Keratinocyte (primary cell): Measurements from ENCODE around the gene PKNOX1. TPM values are rescaled to one million over a fixed set of nuclear protein-coding genes. Genes with fewer than 3 reads are reported as not detected.

ENCODE experiments used
- DNase-seq: peaks from one replicate; pipeline ENCODE4 v3.0.0-alpha.2; 2011; ENCODE audit warnings: low read depth, missing footprints, low spot score
- FAIRE-seq: peaks from 2 replicates; lab custom pipeline; 2011; peaks lifted over from hg19 to GRCh38; lab: Jason Lieb, UNC
- H2AFZ ChIP-seq: 2 replicates; pipeline ENCODE4 v1.6.0; 2012; ENCODE audit warnings: low read length, control low read depth, inconsistent platforms; ENCODE audit not compliant: control insufficient read depth
- H3K27ac ChIP-seq: 2 replicates; pipeline ENCODE4 v1.5.1; 2011; ENCODE audit warnings: low read length; ENCODE audit not compliant: control insufficient read depth, insufficient read depth
- H3K27me3 ChIP-seq: 3 replicates; pipeline ENCODE4 v1.6.0; 2011; ENCODE audit warnings: low read length; ENCODE audit not compliant: control insufficient read depth, insufficient read depth; ENCODE audit errors: extremely low read depth
- H3K36me3 ChIP-seq, 2 experiments: 2 replicates in 1 of 2; 3 replicates in 1 of 2; pipeline ENCODE4 v1.5.1; 2011; ENCODE audit warnings: low read length in 2 of 2, mild to moderate bottlenecking in 1 of 2; ENCODE audit not compliant: control insufficient read depth in 2 of 2, insufficient read depth in 2 of 2; ENCODE audit errors: extremely low read depth in 1 of 2
- H3K4me1 ChIP-seq: 3 replicates; pipeline ENCODE4 v1.5.1; 2011; ENCODE audit warnings: low read length; ENCODE audit not compliant: control insufficient read depth, insufficient read depth; ENCODE audit errors: extremely low read depth
- H3K4me2 ChIP-seq: 3 replicates; pipeline ENCODE4 v1.6.0; 2011; ENCODE audit warnings: low read depth, low read length; ENCODE audit not compliant: control insufficient read depth, insufficient read depth; ENCODE audit errors: extremely low read depth
- H3K4me3 ChIP-seq, 3 experiments: fragments of 200-600 bp in 1 of 3; sonication (generic) in 1 of 3; 2 replicates in 2 of 3; 3 replicates in 1 of 3; pipeline ENCODE4 v1.5.1; 2011 to 2016; ENCODE audit warnings: low read length in 3 of 3, mild to moderate bottlenecking in 3 of 3, control low read depth in 2 of 3, inconsistent platforms in 1 of 3, low read depth in 1 of 3, mixed read lengths in 1 of 3, mixed run types in 1 of 3, moderate library complexity in 1 of 3; ENCODE audit not compliant: control insufficient read depth in 2 of 3, insufficient read depth in 2 of 3; ENCODE audit errors: extremely low read depth in 1 of 3
- H3K79me2 ChIP-seq: 2 replicates; pipeline ENCODE4 v1.6.0; 2012; ENCODE audit warnings: low read length; ENCODE audit not compliant: control insufficient read depth, insufficient read depth
- H3K9ac ChIP-seq: 3 replicates; pipeline ENCODE4 v1.6.0; 2011; ENCODE audit warnings: low read length; ENCODE audit not compliant: control insufficient read depth, insufficient read depth; ENCODE audit errors: extremely low read depth
- H3K9me1 ChIP-seq: 3 replicates; pipeline ENCODE4 v1.6.0; 2011; ENCODE audit warnings: low read length; ENCODE audit not compliant: control insufficient read depth, insufficient read depth; ENCODE audit errors: extremely low read depth
- H3K9me3 ChIP-seq: 2 replicates; pipeline ENCODE4 v1.5.1; 2012; ENCODE audit warnings: low read depth, low read length; ENCODE audit not compliant: control insufficient read depth
- H4K20me1 ChIP-seq: 3 replicates; pipeline ENCODE4 v1.6.0; 2011; ENCODE audit warnings: low read length; ENCODE audit not compliant: control insufficient read depth, insufficient read depth; ENCODE audit errors: extremely low read depth
- EZH2 ChIP-seq: IDR thresholded peaks from one replicate; pipeline ENCODE4 v1.6.1; 2012; ENCODE audit warnings: inconsistent platforms, mild to moderate bottlenecking, low read length, moderate library complexity
- dilution Hi-C: fragments of 300-500 bp; cut with MboI; formaldehyde crosslinking; loops from one replicate; pipeline ENCODE4 v1.7.0; 2020; ENCODE audit warnings: low sequenced_read_pairs; ENCODE audit not compliant: extremely low pct_ligation_motif_present
- polyA plus RNA-seq, 5 experiments: library from polyadenylated mRNA; depleted of rRNA in 3 of 5; stranded (reverse) in 3 of 5; stranded (forward) in 1 of 5; unstranded in 1 of 5; fragments of >200 nt; gene quantifications; 1 replicate in 1 of 5; 2 replicates in 3 of 5; 3 replicates in 1 of 5; pipeline versions ENCODE4 v1.2.1 to v1.2.3, GENCODE V29; 2011 to 2012; ENCODE audit warnings: missing spikeins in 2 of 5, low read depth in 1 of 5, low replicate concordance in 1 of 5
- TF ChIP-seq, protein P1 (sequence below), 3 experiments: IDR thresholded peaks in 1 of 3; conservative IDR thresholded peaks in 1 of 3; optimal IDR thresholded peaks in 1 of 3; 2 replicates in 2 of 3; 3 replicates in 1 of 3; pipeline versions ENCODE3 to v1.5.1; 2011; ENCODE audit warnings: low read length in 3 of 3, mild to moderate bottlenecking in 3 of 3, moderate library complexity in 2 of 3, control low read depth in 1 of 3, inconsistent platforms in 1 of 3; ENCODE audit not compliant: insufficient read depth in 2 of 3; ENCODE audit errors: extremely low read depth in 1 of 3

Gene PKNOX1
- polyA plus RNA-seq, 1 donor (not counting 4 experiments of a cell fraction or from before 2014, with no cell fraction given) = 33.3 TPM

DNA sequence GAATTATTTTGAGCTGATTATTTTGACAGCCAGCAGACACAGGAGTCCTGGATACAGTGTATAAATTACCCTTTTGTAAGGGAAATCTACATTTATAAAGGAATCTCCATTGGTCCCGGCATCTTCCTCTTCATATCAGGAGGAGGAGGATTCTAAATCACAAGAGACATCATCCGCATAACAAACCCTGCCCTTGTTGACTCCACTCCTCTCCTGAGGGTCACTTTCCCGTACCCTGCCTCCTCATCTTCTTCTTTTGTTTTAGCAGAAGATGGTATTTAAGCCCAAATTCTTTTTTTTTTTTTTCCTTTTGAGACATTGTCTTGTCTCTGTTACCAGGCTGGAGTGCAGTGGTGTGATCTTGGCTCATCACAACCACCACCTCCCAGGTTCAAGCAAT is 14.6 kb upstream of the PKNOX1 start:
- FAIRE-seq = no peak
- no peaks in the 10 kb centered on the region for H3K36me3 ChIP-seq

DNA sequence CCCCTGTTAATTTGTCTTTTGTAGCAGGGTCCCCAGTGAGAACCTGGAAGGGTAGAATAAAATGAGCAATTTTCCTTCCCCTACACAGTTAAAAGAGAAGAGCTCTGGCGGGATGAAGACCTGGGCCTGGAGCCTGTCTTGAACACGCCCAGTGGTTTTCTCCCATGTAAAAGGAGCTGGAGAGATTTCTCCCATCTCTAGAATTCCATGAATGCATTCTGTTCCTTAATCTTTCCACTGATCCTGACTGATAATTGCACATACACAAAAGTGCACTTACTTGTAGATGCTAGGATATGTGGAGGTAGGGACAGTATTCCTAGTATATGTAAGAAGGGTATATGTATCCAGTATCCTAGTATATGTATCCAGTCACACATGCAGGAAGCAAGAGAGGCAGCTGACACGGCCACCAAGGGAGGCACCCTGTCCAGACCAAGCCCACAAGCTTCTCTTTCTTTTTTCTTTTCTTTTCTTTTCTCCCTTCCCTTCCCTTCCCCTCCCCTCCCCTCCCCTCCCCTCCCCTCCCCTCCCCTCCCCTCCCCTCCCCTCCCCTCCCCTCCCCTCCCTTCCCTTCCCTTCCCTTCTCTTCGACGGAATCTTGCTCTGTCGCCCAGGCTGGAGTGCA is 11.9 kb upstream of the PKNOX1 start:
- dilution Hi-C loops = no loop called here
- Histone ChIP-seq H3K79me2 (no peaks in the 10 kb centered on the region), H3K4me1 (no peaks in the 10 kb centered on the region), H3K9ac (no peak overlapping the region), H2AFZ (no peak overlapping the region), H3K9me3 (no peaks in the 10 kb centered on the region), H3K27me3 (no peaks in the 10 kb centered on the region), H3K4me3 (no peak overlapping the region), H3K9me1 (no peaks in the 10 kb centered on the region), H3K36me3 (no peaks in the 10 kb centered on the region), H3K27ac (no peak overlapping the region), H4K20me1 (no peaks in the 10 kb centered on the region), H3K4me2 (no peak overlapping the region)
- DNase-seq (no peak), FAIRE-seq (no peak)
- no peak for TF ChIP-seq EZH2
- TF ChIP-seq, protein P1, sequence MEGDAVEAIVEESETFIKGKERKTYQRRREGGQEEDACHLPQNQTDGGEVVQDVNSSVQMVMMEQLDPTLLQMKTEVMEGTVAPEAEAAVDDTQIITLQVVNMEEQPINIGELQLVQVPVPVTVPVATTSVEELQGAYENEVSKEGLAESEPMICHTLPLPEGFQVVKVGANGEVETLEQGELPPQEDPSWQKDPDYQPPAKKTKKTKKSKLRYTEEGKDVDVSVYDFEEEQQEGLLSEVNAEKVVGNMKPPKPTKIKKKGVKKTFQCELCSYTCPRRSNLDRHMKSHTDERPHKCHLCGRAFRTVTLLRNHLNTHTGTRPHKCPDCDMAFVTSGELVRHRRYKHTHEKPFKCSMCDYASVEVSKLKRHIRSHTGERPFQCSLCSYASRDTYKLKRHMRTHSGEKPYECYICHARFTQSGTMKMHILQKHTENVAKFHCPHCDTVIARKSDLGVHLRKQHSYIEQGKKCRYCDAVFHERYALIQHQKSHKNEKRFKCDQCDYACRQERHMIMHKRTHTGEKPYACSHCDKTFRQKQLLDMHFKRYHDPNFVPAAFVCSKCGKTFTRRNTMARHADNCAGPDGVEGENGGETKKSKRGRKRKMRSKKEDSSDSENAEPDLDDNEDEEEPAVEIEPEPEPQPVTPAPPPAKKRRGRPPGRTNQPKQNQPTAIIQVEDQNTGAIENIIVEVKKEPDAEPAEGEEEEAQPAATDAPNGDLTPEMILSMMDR (optimal IDR thresholded peaks at IDR 0.05 in 1 of 3, IDR thresholded peaks at IDR 0.05 in 1 of 3, conservative IDR thresholded peaks at IDR 0.05 in 1 of 3; ENCODE audit: extremely low read depth in 1 of 3, insufficient read depth in 2 of 3, low read length in 3 of 3) = no peak

More for the DNA sequence above, 14.6 kb upstream of the PKNOX1 start:
- Histone ChIP-seq H3K27me3 (no peaks in the 10 kb centered on the region), H2AFZ (no peak overlapping the region), H3K27ac (no peak overlapping the region), H3K4me2 (no peak overlapping the region), H3K79me2 (no peaks in the 10 kb centered on the region), H3K9me3 (no peaks in the 10 kb centered on the region), H3K9ac (no peak overlapping the region), H3K4me1 (peaks cover 20% of the 10 kb centered on the region), H4K20me1 (no peaks in the 10 kb centered on the region), H3K9me1 (no peaks in the 10 kb centered on the region), H3K4me3 (no peak overlapping the region)
- dilution Hi-C loops = no loop called here
- TF ChIP-seq EZH2 = no peak
- TF ChIP-seq, protein P1 (optimal IDR thresholded peaks at IDR 0.05 in 1 of 3, IDR thresholded peaks at IDR 0.05 in 1 of 3, conservative IDR thresholded peaks at IDR 0.05 in 1 of 3; ENCODE audit: extremely low read depth in 1 of 3, insufficient read depth in 2 of 3, low read length in 3 of 3) = no peak
- DNase-seq = no peak
